Astrocyte of the cerebellum (primary cell): ENCODE measurements around the gene STPG2.

Experiments used
- DNase-seq: peaks from one replicate; pipeline ENCODE4 v3.0.0-alpha.2; 2011; ENCODE audit warnings: low read depth
- H3K4me3 ChIP-seq: 2 replicates; pipeline ENCODE4 v1.5.1; 2011; ENCODE audit warnings: mild to moderate bottlenecking, low read depth, low read length, moderate library complexity
- in situ Hi-C: cut with HindIII; loops from 2 replicates; pipeline ENCODE4 v1.10.0; 2017; ENCODE audit warnings: low sequenced_read_pairs
- TF ChIP-seq, protein P1 (sequence below): IDR thresholded peaks from 2 replicates; pipeline ENCODE4 v1.5.1; 2012; ENCODE audit warnings: low read length, low read depth, moderate library complexity, mild to moderate bottlenecking; ENCODE audit errors: missing control alignments

The STPG2 gene

DNA sequence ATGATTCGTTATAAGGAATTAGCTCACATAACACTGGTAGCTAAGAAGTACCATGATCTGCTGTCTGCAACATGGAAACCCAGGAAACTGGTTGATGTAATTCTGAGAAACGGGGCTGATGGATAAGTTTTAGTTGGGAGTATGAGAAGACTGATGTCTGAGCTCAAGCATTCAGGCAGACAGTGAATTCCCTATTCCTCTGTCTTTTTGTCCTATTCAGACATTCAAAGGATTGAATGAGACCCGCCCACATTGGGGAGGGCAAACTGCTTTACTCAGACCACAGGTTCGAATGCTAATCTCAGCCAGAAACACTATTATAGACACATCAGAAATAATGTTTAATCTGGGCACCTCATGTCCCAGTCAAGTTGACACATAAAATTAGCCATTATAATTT, 515.5 kb downstream of the STPG2 start:
- TF ChIP-seq, protein P1, sequence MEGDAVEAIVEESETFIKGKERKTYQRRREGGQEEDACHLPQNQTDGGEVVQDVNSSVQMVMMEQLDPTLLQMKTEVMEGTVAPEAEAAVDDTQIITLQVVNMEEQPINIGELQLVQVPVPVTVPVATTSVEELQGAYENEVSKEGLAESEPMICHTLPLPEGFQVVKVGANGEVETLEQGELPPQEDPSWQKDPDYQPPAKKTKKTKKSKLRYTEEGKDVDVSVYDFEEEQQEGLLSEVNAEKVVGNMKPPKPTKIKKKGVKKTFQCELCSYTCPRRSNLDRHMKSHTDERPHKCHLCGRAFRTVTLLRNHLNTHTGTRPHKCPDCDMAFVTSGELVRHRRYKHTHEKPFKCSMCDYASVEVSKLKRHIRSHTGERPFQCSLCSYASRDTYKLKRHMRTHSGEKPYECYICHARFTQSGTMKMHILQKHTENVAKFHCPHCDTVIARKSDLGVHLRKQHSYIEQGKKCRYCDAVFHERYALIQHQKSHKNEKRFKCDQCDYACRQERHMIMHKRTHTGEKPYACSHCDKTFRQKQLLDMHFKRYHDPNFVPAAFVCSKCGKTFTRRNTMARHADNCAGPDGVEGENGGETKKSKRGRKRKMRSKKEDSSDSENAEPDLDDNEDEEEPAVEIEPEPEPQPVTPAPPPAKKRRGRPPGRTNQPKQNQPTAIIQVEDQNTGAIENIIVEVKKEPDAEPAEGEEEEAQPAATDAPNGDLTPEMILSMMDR = no peak
- H3K4me3 ChIP-seq = no peak overlapping the region
- in situ Hi-C loops = no loop called here
- no peak for DNase-seq

GRCh38 chr4:97624204-97624603, 519.1 kb downstream of the STPG2 start:
- H3K4me3 ChIP-seq = no peak overlapping the region
- in situ Hi-C loops = no loop called here
- TF ChIP-seq, protein P1 = no peak
- no peak for DNase-seq

DNA sequence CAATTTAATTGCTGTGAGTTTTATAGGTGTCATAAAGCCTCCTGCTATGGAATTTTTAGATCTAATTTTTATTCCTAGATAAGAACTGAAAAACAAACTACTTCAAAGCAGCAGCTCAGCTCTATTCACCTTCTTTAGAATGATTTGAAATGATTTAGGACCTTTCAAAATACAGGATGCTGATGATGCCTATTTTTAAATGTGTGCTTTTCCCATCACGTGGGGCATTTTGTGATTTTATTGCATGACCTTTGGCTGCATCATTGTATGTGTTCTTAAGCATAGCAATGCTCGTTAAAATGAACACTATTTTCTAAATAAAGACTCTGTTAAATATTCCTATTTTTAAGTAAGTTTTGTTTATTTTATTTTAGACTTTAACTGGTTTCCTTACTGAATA, 537.3 kb downstream of the STPG2 start:
- no peak for DNase-seq
- in situ Hi-C loops = no loop called here
- no peak overlapping the region for H3K4me3 ChIP-seq

DNA sequence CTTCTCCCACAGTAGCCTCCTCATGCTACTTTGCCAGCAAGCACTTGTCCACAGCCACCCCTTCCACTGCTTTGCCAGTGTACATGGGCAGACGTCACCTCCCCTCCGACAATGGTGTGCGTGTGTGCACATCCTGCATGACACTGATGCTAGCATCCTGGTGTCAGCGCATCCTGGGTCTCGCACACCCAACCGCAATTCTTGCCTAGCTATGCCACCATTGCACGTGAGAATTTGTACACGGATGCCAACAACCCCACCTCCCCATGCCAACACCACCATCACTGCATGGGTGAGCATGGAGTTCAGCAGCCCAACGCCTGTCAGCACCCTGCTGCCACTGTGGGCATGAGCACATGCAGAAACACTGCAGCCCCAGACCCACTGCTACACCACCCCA, 550.0 kb downstream of the STPG2 start:
- DNase-seq = no peak
- TF ChIP-seq, protein P1 = no peak
- in situ Hi-C loops = no loop called here
- H3K4me3 ChIP-seq = no peak overlapping the region

More for the DNA sequence above, 537.3 kb downstream of the STPG2 start:
- TF ChIP-seq, protein P1 = no peak

GRCh38 chr4:97590266-97590665, 553.0 kb downstream of the STPG2 start:
- no peak overlapping the region for H3K4me3 ChIP-seq
- TF ChIP-seq, protein P1 = no peak
- no peak for DNase-seq
- in situ Hi-C loops = no loop called here

DNA sequence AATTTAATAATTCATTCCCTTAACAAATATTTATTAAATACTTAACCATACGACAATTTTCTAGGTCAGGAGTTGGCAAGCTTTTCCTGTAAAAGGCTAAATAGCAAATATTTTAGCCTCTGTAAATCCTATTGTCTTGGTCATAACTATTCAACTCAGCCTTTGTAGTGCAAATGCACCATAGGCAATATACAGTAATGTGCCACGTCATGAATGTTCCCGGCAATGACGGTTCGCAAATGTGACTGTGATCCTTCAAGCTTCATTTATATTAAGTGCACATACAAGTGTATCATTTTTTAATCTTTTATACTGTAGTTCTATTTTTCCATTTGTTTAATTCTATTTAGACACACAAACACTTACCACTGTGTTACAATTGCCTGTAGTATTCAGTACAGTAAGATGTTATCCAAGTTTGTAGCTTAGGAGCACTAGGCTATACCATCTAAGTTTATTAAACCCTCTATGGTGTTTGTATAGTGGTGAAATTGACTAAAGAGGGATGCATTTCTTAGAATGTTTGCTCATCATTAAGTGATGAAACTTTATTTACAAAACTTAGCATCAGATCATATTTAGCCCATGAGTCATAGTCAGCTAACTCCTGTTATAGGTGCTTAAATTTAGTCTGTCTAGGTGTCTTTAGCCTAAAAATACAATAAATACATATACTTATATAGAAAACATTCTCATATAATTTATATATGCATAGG, 553.6 kb downstream of the STPG2 start:
- TF ChIP-seq, protein P1 = no peak
- H3K4me3 ChIP-seq = no peak overlapping the region
- DNase-seq = no peak
- in situ Hi-C loops = no loop called here
